ENCODE measurements around the gene RAMAC.

Gene RAMAC

GRCh38 chr15:82968066-82968465 is 17.9 kb upstream of the RAMAC start:
- TF ChIP-seq CTCF (IDR thresholded peaks at IDR 0.05; ENCODE audit: extremely low read depth, missing control alignments), result no peak
- DNase-seq (ENCODE audit: low spot score), result no peak

- no peak for TF ChIP-seq CTCF (IDR thresholded peaks at IDR 0.05; ENCODE audit: extremely low read depth, missing control alignments)
- DNase-seq (ENCODE audit: low spot score), result no peak
Measured at GRCh38 chr15:82969353-82969752, 16.7 kb upstream of the RAMAC start.

GRCh38 chr15:82970078-82970686 is 15.8 kb upstream of the RAMAC start:
- no peak for DNase-seq (ENCODE audit: low spot score)
- no peak for TF ChIP-seq CTCF (IDR thresholded peaks at IDR 0.05; ENCODE audit: extremely low read depth, missing control alignments)

- TF ChIP-seq CTCF (IDR thresholded peaks at IDR 0.05; ENCODE audit: extremely low read depth, missing control alignments), result no peak
- no peak for DNase-seq (ENCODE audit: low spot score)
Measured at GRCh38 chr15:82970696-82971095, 15.3 kb upstream of the RAMAC start.

- no peak for TF ChIP-seq CTCF (IDR thresholded peaks at IDR 0.05; ENCODE audit: extremely low read depth, missing control alignments)
- DNase-seq (ENCODE audit: low spot score), result no peak
Measured at GRCh38 chr15:82971218-82971984, 14.6 kb upstream of the RAMAC start.

- TF ChIP-seq CTCF (IDR thresholded peaks at IDR 0.05; ENCODE audit: extremely low read depth, missing control alignments), result no peak
- DNase-seq (ENCODE audit: low spot score), result no peak
Measured at GRCh38 chr15:82972990-82973389, 13.0 kb upstream of the RAMAC start.

GRCh38 chr15:82977076-82977475 is 8.9 kb upstream of the RAMAC start:
- DNase-seq (ENCODE audit: low spot score), result no peak
- no peak for TF ChIP-seq CTCF (IDR thresholded peaks at IDR 0.05; ENCODE audit: extremely low read depth, missing control alignments)
